Measurements from ENCODE around the gene LIFR.
"Not testable (repeated sequence)": the region's sequence is repeated elsewhere in the genome, so short reads cannot be mapped to it uniquely, and the experiment has no call there.

DNA sequence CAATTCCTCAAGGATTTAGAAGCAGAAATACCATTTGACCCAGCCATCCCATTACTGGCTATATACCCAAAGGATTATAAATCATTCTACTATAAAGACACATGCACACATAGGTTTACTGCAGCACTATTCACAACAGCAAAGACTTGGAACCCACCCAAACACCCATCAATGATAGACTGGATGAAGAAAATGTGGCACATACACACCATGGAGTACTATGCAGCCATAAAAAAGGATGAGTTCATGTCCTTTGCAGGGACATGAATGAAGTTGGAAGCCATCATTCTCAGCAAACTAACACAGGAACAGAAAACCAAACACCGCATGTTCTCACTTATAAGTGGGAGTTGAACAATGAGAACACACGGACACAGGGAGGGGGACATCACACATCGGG lies 39.8 kb downstream of the LIFR start:
- TF ChIP-seq, protein P1, sequence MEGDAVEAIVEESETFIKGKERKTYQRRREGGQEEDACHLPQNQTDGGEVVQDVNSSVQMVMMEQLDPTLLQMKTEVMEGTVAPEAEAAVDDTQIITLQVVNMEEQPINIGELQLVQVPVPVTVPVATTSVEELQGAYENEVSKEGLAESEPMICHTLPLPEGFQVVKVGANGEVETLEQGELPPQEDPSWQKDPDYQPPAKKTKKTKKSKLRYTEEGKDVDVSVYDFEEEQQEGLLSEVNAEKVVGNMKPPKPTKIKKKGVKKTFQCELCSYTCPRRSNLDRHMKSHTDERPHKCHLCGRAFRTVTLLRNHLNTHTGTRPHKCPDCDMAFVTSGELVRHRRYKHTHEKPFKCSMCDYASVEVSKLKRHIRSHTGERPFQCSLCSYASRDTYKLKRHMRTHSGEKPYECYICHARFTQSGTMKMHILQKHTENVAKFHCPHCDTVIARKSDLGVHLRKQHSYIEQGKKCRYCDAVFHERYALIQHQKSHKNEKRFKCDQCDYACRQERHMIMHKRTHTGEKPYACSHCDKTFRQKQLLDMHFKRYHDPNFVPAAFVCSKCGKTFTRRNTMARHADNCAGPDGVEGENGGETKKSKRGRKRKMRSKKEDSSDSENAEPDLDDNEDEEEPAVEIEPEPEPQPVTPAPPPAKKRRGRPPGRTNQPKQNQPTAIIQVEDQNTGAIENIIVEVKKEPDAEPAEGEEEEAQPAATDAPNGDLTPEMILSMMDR (conservative IDR thresholded peaks at IDR 0.05; ENCODE audit: low read depth, low read length): not testable (repeated sequence)
- TF ChIP-seq EZH2 (IDR thresholded peaks at IDR 0.05; ENCODE audit: borderline replicate concordance, low read depth, low read length, poor library complexity, severe bottlenecking): not testable (repeated sequence)

All from A673 (cell line).